ENCODE measurements around the gene DUSP22. TPM values are rescaled to one million over a fixed set of nuclear protein-coding genes. Genes with fewer than 3 reads are reported as not detected.

The DUSP22 gene
- polyA plus RNA-seq, 1 donor from 2014 or later, result 126 TPM

- Mint-ChIP-seq H3K9me3 (no peaks in the 10 kb centered on the region), H3K4me3 (peak overlapping the region; percentile 12 to 61 (median 34)), H3K36me3 (no peaks in the 10 kb centered on the region), H3K4me1 (peaks cover 39 to 62% (median 52%) of the 10 kb centered on the region in 3 donors), H3K27ac (peak overlapping the region in 2 of 3 donors; percentile 3 to 8), H3K27me3 (no peaks in the 10 kb centered on the region)
These were observed 32.3 kb upstream of the DUSP22 start for GRCh38 chr6:259901-260508.

DNA sequence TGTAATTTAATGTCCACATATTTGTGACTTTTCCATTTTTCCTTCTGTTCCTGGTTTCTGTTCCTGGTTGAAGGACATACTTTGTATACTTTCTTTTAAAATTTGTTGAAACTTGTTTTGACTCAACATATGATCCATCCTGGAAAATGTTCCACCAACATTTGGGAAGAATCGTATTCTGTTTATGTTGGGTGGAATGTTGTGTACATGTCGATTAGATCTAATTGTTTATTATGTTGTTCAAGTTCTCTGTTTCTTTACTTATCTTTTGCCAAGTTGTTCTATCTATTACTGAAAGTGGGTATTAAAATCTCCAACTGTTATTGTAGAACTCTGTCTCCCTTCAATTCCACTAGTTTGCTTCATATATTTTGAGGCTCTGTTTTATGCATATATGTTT lies 27.7 kb upstream of the DUSP22 start:
- Mint-ChIP-seq H3K27me3 (no peaks in the 10 kb centered on the region), H3K36me3 (no peaks in the 10 kb centered on the region), H3K9me3 (peaks cover 0 to 1% (median 0%) of the 10 kb centered on the region in 3 donors), H3K4me3 (no peak overlapping the region), H3K27ac (no peak overlapping the region), H3K4me1 (peaks cover 22 to 26% (median 26%) of the 10 kb centered on the region in 3 donors)

DNA sequence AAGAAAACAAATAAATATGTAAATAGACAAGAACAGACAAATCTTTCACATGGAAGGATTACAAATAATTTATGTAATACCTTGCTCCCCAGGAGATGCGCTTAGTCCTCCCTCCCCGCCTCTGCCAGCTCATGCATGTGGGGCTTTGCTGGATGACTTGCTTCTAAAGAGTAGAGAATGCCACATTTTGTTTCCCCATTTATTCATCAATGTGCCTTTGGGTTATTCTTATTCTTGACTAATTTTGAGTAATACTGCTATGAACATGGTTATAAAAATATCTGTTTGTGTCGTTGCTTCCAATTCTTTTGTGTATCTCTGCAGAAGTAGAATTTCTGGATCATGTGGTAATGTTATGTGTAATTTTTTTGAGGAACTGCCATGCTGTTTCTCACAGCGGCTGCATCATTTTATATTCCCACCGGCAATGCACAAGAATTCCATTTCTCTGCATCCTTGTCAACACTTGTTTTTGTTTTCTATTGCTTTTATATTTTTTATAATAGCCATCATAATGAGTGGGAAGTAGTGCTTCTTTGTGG lies 23.8 kb upstream of the DUSP22 start:
- H3K4me1 Mint-ChIP-seq, result peaks cover 23 to 32% (median 26%) of the 10 kb centered on the region in 3 donors
- no peaks in the 10 kb centered on the region for H3K27me3 Mint-ChIP-seq
- H3K9me3 Mint-ChIP-seq, result peaks cover 0 to 1% (median 0%) of the 10 kb centered on the region in 3 donors
- no peak overlapping the region for H3K4me3 Mint-ChIP-seq
- peaks cover 7% of the 10 kb centered on the region for H3K36me3 Mint-ChIP-seq
- H3K27ac Mint-ChIP-seq, result no peak overlapping the region

DNA sequence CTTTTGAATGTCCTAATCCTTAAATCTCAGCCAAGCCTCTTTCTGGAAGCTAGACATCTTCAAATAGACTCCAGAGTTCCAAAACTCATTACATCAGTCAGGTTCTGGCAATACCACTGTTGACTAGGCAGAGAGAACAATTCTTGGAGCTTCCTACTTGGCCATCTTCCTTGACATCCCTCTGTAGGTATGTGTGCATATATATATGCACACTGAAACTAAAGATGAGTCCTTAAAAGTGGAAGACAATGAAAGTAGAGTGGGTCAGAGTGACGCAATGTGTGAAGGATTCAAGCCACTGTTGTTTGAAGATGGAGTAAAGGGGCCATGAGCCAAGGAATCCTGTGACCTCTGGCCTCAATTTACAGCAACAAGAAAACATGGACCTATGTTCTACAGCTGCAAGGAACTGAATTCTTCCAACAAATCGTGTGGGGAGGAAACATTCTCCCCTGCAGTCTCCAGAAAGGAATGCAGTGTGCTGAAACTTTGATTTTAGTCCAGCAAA lies 18.7 kb upstream of the DUSP22 start:
- peaks cover 9% of the 10 kb centered on the region for H3K36me3 Mint-ChIP-seq
- no peak overlapping the region for H3K4me3 Mint-ChIP-seq
- no peaks in the 10 kb centered on the region for H3K27me3 Mint-ChIP-seq
- no peaks in the 10 kb centered on the region for H3K9me3 Mint-ChIP-seq
- H3K4me1 Mint-ChIP-seq, result peaks cover 21 to 29% (median 25%) of the 10 kb centered on the region in 3 donors
- no peak overlapping the region for H3K27ac Mint-ChIP-seq

DNA sequence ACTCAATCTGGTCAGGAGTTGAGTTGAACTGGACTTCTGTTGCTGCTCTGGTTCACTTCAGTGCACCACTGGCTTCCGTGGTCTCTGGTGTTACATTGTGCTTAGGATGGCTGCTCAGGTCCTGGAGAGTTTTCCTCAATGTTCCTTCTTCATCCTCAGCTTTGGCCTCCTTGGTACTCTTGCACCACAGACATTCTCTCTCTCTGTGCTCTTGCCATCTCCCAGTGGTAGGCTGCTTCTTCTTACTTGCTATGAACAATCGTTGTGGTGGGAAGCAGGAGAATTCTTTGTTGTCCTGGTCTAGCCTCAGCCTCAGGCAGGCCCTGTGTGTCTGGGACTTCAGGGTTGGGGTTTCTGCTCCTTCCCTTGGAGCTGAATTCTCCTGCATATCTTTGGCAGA lies 14.5 kb upstream of the DUSP22 start:
- Mint-ChIP-seq H3K4me1 (peaks cover 7 to 12% (median 8%) of the 10 kb centered on the region in 3 donors), H3K36me3 (peaks cover 16% of the 10 kb centered on the region), H3K27me3 (no peaks in the 10 kb centered on the region), H3K4me3 (no peak overlapping the region), H3K27ac (no peak overlapping the region), H3K9me3 (no peaks in the 10 kb centered on the region)

DNA sequence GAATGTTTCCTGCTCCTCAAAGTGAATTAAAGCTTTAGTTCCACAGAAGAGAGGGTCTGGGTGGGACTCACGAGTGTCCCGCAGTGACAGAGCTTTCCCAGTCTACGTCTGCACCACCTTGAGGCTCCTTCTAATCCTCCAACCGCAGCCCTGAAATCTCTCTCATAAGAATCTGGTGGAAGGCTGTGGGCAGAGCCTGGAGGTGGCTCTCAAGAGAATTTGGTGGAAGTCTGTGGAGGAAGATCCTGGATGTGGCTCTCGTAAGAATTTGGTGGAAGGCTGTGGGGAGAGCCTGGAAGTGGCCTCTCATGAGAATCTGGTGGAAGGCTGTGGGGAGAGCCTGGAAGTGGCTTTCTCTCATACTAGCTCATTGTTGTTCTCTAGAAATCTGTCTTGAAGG lies 13.8 kb upstream of the DUSP22 start:
- peak overlapping the region in 1 of 3 donors; percentile 35 for H3K27ac Mint-ChIP-seq
- peaks cover 13% of the 10 kb centered on the region for H3K36me3 Mint-ChIP-seq
- H3K9me3 Mint-ChIP-seq, result no peaks in the 10 kb centered on the region
- H3K27me3 Mint-ChIP-seq, result no peaks in the 10 kb centered on the region
- peak overlapping the region in 1 of 4 donors; percentile 20 for H3K4me3 Mint-ChIP-seq
- peaks cover 2 to 7% (median 3%) of the 10 kb centered on the region in 3 donors for H3K4me1 Mint-ChIP-seq

GRCh38 chr6:279341-280029 lies 12.8 kb upstream of the DUSP22 start:
- Mint-ChIP-seq H3K4me1 (peaks cover 3 to 7% (median 6%) of the 10 kb centered on the region in 3 donors), H3K36me3 (peaks cover 15% of the 10 kb centered on the region), H3K27me3 (no peaks in the 10 kb centered on the region), H3K27ac (no peak overlapping the region), H3K4me3 (no peak overlapping the region), H3K9me3 (no peaks in the 10 kb centered on the region)

DNA sequence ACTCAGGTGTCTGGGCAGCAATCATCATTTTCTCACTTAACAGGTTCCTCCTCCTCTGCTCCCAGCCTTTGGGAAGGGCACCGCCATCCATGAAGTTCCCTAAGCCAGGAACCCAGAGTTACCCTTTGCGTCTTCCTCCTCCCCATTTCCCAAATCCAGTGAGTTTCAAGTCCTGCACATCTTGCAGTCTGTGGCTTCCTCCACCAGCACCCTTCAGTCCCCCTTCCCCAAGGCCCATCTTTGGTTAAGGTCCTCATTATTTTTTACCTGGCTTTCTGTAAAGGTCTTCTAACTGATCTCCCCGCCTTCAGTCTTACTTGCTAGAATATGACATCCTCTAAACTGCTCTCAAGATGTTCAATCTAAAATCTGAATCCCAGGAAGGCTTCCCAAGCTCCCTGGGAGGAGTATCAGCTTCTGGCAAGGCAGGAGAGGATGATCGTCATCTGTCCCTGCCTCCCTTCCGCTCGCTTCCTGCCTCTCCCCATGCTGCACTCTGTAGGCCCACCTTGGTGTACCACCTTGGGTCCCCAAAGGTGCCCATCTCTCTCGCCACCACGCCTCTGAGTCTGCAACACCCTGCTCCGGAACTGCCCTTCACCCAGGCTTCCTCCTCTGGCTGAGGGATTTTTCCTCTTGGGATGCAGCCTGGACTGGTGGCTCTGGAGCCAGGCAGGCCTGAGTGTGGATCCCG lies 11.4 kb upstream of the DUSP22 start:
- H3K27ac Mint-ChIP-seq, result no peak overlapping the region
- no peak overlapping the region for H3K4me3 Mint-ChIP-seq
- H3K9me3 Mint-ChIP-seq, result no peaks in the 10 kb centered on the region
- no peaks in the 10 kb centered on the region for H3K27me3 Mint-ChIP-seq
- H3K36me3 Mint-ChIP-seq, result peaks cover 15% of the 10 kb centered on the region
- H3K4me1 Mint-ChIP-seq, result peaks cover 3 to 12% (median 10%) of the 10 kb centered on the region in 3 donors

- peaks cover 5 to 14% (median 13%) of the 10 kb centered on the region in 3 donors for H3K4me1 Mint-ChIP-seq
- H3K4me3 Mint-ChIP-seq, result no peak overlapping the region
- H3K36me3 Mint-ChIP-seq, result peaks cover 15% of the 10 kb centered on the region
- no peak overlapping the region for H3K27ac Mint-ChIP-seq
- no peaks in the 10 kb centered on the region for H3K9me3 Mint-ChIP-seq
- no peaks in the 10 kb centered on the region for H3K27me3 Mint-ChIP-seq
These were observed 10.7 kb upstream of the DUSP22 start for GRCh38 chr6:281469-282103.

DNA sequence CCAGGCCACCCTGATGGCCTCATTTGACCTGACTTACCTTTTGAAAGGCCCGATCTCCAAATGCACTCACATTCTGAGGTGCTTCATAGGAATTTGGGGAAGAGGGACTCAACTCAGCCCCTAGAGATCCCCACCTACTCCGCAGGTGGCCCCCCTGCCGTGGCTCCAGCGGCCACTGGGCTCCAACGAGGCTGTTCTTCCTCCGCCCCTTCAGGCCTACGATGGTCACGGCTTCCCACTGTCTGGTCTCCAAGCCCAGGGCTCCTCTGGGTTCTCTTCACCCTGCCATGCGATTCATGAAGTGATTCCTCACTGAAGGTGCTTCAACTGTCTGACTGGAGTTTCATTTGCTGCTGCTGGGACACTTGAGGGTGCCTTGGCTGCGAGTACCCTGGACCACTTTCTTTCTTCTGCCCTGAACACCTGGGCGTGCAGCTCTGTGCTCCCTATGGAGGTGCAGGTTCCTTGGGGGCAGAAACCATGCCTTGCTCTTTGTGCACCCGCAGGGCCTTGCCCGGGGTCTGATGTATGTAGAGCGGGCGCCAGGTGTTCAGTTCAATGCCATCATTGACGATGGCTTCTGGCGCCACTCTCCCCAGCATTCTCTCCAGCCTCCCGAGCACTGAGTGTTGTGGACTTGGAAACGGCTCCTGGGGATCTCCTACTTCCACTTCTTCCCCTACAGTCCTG lies 10.0 kb upstream of the DUSP22 start:
- H3K27me3 Mint-ChIP-seq, result no peaks in the 10 kb centered on the region
- peaks cover 12 to 22% (median 20%) of the 10 kb centered on the region in 3 donors for H3K4me1 Mint-ChIP-seq
- H3K36me3 Mint-ChIP-seq, result peaks cover 13% of the 10 kb centered on the region
- no peaks in the 10 kb centered on the region for H3K9me3 Mint-ChIP-seq
- no peak overlapping the region for H3K27ac Mint-ChIP-seq
- no peak overlapping the region for H3K4me3 Mint-ChIP-seq

DNA sequence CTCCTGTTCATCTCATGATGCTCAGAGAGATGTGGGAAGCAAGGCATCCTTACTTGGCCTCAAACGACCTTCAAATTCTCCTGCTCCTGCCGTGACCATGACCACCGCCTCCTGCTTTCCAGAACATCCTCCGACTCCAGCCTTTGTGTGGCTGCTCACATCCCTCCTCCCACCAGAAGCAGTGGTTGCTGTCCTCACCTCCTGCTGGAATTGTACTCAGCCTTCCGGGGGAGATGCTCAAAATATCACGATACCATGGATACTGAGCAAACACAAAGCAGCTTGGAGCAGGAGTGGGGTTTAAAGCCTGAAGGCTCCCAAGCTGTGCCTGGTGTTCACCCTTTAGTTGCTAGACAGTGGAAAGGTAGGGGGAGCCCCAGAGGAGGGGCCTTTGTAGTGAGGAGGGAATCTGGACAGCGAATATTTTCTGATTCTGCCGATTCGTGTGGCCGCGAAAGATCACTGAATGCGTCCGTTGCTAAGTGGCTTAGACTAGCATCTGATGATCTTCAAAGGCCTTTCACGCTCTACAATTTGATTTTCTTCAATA lies 9.3 kb upstream of the DUSP22 start:
- Mint-ChIP-seq H3K4me3 (no peak overlapping the region), H3K27ac (no peak overlapping the region), H3K9me3 (no peaks in the 10 kb centered on the region), H3K36me3 (peaks cover 13% of the 10 kb centered on the region), H3K27me3 (no peaks in the 10 kb centered on the region), H3K4me1 (peaks cover 16 to 28% (median 26%) of the 10 kb centered on the region in 3 donors)

- H3K27ac Mint-ChIP-seq, result no peak overlapping the region
- no peaks in the 10 kb centered on the region for H3K27me3 Mint-ChIP-seq
- no peak overlapping the region for H3K4me3 Mint-ChIP-seq
- no peaks in the 10 kb centered on the region for H3K9me3 Mint-ChIP-seq
- peaks cover 13% of the 10 kb centered on the region for H3K36me3 Mint-ChIP-seq
- peaks cover 30 to 43% (median 39%) of the 10 kb centered on the region in 3 donors for H3K4me1 Mint-ChIP-seq
These were observed 7.8 kb upstream of the DUSP22 start for GRCh38 chr6:284486-284885.

DNA sequence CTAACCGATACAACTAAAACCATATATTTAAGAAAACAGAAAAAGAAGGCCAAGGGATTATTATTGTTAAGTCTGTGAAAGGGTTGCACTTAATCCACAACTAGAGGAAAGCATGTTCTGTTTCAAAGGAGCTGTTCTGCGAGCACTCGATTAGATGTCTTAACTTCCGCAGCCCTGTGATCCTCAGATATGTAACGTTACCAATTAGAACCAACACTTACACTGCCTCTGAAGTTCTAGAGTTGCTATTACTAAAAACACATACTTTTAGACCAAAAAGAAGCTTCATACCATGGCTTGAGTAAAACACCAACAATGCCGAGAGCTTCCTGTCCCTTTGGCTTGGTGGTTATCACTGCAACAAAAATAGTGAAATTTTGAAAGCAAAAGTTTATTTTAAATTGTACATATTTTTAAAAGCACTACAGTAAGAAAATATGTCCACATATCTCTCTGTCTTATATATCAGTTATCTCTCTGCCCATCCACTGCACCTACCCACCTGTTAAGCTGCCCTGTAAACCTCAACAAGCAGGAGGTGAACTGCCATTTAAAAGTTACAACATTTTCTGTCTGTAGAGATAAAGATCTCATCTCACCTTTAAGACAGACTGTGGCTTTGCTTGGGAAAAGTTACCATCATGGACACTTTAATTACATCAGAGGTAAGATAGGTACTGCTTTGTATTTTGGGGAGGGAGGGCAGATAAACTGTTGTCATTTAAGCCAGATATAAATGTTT lies 7.1 kb upstream of the DUSP22 start:
- H3K4me3 Mint-ChIP-seq, result peak overlapping the region in 1 of 4 donors; percentile 14
- H3K27me3 Mint-ChIP-seq, result no peaks in the 10 kb centered on the region
- peaks cover 13% of the 10 kb centered on the region for H3K36me3 Mint-ChIP-seq
- no peaks in the 10 kb centered on the region for H3K9me3 Mint-ChIP-seq
- peaks cover 35 to 48% (median 45%) of the 10 kb centered on the region in 3 donors for H3K4me1 Mint-ChIP-seq
- H3K27ac Mint-ChIP-seq, result peak overlapping the region in 1 of 3 donors; percentile 32
